Loucy (cell line): ENCODE results near the gene SMYD2.

Experiments
- H2AFZ ChIP-seq: fragments of 200-600 bp; sonication (generic); 2 replicates; pipeline ENCODE4 v1.6.0; 2016; ENCODE audit warnings: antibody characterized with exemption, mild to moderate bottlenecking, low read length, moderate library complexity
- H3F3A ChIP-seq: fragments of 200-600 bp; 2 replicates; pipeline ENCODE4 v1.6.0; 2016; ENCODE audit warnings: antibody characterized with exemption, low read depth, mild to moderate bottlenecking
- H3K27me3 ChIP-seq: fragments of 200-600 bp; sonication (generic); 2 replicates; pipeline ENCODE4 v1.6.1; 2014; ENCODE audit warnings: low read length, mild to moderate bottlenecking; ENCODE audit not compliant: insufficient read depth, poor library complexity, severe bottlenecking
- H3K36me3 ChIP-seq: fragments of 200-600 bp; sonication (generic); 2 replicates; pipeline ENCODE4 v1.6.1; 2016; ENCODE audit warnings: low read length; ENCODE audit not compliant: insufficient read depth
- H3K4me1 ChIP-seq: fragments of 200-600 bp; sonication (generic); 2 replicates; pipeline ENCODE4 v1.5.1; 2014; ENCODE audit warnings: low read length, mild to moderate bottlenecking; ENCODE audit not compliant: insufficient read depth, poor library complexity, severe bottlenecking
- H3K4me2 ChIP-seq: fragments of 200-600 bp; sonication (generic); 2 replicates; pipeline ENCODE4 v1.6.0; 2014; ENCODE audit warnings: antibody characterized with exemption, low read length, low read depth, mild to moderate bottlenecking; ENCODE audit not compliant: poor library complexity, severe bottlenecking
- H3K4me3 ChIP-seq: fragments of 200-600 bp; sonication (generic); 2 replicates; pipeline ENCODE4 v1.5.1; 2014; ENCODE audit warnings: low read length, mild to moderate bottlenecking, mixed read lengths; ENCODE audit not compliant: poor library complexity, severe bottlenecking
- H3K79me2 ChIP-seq: fragments of 200-600 bp; sonication (generic); 2 replicates; pipeline ENCODE4 v1.6.1; 2014; ENCODE audit warnings: low read length; ENCODE audit not compliant: insufficient read depth
- H3K9ac ChIP-seq: fragments of 200-600 bp; sonication (generic); 2 replicates; pipeline ENCODE4 v1.6.0; 2014; ENCODE audit warnings: mild to moderate bottlenecking, low read depth, low read length, moderate library complexity; ENCODE audit not compliant: poor library complexity, severe bottlenecking
- H3K9me2 ChIP-seq: fragments of 200-600 bp; sonication (generic); replicated peaks from 2 replicates; pipeline ENCODE4 v1.6.1; 2016; ENCODE audit warnings: low read depth, low read length, mixed read lengths
- H3K9me3 ChIP-seq: fragments of 200-600 bp; sonication (generic); 2 replicates; pipeline ENCODE4 v1.6.1; 2014; ENCODE audit warnings: mild to moderate bottlenecking, antibody characterized with exemption, low read length, low read depth; ENCODE audit not compliant: insufficient read depth
- H4K20me1 ChIP-seq: fragments of 200-600 bp; sonication (generic); 2 replicates; pipeline ENCODE4 v1.6.0; 2014; ENCODE audit warnings: antibody characterized with exemption, low read length, mild to moderate bottlenecking; ENCODE audit not compliant: insufficient read depth, poor library complexity, severe bottlenecking
- EZH2phosphoT487 ChIP-seq: fragments of 200-600 bp; IDR thresholded peaks from 2 replicates; pipeline ENCODE4 v1.6.1; 2018; ENCODE audit warnings: antibody characterized with exemption, mild to moderate bottlenecking, moderate library complexity, borderline replicate concordance
- TF ChIP-seq, protein P1 (sequence below): fragments of 200-600 bp; sonication (generic); conservative IDR thresholded peaks from 2 replicates; pipeline ENCODE4 v1.5.1; 2014; ENCODE audit warnings: mild to moderate bottlenecking, antibody characterized with exemption, low read length

The SMYD2 gene

GRCh38 chr1:214300149-214300780 lies 19.3 kb downstream of the SMYD2 start:
- Histone ChIP-seq H3K79me2 (peaks cover 100% of the 10 kb centered on the region), H3K4me2 (no peak overlapping the region), H3K27me3 (no peaks in the 10 kb centered on the region), H3K4me1 (peaks cover 53% of the 10 kb centered on the region), H3K9me2 (no peaks in the 10 kb centered on the region), H4K20me1 (peaks cover 30% of the 10 kb centered on the region), H2AFZ (no peak overlapping the region), H3K9ac (no peak overlapping the region), H3K9me3 (no peaks in the 10 kb centered on the region), H3F3A (peaks cover 16% of the 10 kb centered on the region), H3K4me3 (no peak overlapping the region), H3K36me3 (peaks cover 4% of the 10 kb centered on the region; the same call in 1 of the 2 replicates)
- TF ChIP-seq, protein P1, sequence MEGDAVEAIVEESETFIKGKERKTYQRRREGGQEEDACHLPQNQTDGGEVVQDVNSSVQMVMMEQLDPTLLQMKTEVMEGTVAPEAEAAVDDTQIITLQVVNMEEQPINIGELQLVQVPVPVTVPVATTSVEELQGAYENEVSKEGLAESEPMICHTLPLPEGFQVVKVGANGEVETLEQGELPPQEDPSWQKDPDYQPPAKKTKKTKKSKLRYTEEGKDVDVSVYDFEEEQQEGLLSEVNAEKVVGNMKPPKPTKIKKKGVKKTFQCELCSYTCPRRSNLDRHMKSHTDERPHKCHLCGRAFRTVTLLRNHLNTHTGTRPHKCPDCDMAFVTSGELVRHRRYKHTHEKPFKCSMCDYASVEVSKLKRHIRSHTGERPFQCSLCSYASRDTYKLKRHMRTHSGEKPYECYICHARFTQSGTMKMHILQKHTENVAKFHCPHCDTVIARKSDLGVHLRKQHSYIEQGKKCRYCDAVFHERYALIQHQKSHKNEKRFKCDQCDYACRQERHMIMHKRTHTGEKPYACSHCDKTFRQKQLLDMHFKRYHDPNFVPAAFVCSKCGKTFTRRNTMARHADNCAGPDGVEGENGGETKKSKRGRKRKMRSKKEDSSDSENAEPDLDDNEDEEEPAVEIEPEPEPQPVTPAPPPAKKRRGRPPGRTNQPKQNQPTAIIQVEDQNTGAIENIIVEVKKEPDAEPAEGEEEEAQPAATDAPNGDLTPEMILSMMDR: no peak
- TF ChIP-seq EZH2phosphoT487: no peak

DNA sequence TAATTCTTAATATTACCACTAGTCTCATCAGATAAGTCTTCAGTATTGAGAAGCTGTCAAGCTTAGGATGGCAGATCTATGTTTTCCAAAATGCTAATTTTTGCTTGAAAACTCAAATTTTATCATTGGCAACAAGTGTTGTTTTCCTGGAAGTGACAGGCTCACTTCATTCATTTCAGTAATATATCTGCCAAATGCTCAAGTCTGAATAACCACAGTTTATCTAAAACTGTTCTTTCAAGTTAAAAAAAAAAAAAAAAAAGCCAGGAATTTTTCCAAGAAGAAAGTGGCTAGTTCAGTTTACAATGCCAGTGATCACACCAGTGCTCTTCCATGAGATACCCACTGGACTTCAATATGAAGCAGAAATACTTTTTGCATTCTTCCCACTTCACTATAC lies 20.6 kb downstream of the SMYD2 start:
- Histone ChIP-seq H3K9me3 (no peaks in the 10 kb centered on the region), H3F3A (peaks cover 7% of the 10 kb centered on the region), H2AFZ (no peak overlapping the region), H3K9ac (no peak overlapping the region), H3K79me2 (peaks cover 100% of the 10 kb centered on the region), H3K9me2 (no peaks in the 10 kb centered on the region), H4K20me1 (peaks cover 26% of the 10 kb centered on the region), H3K4me2 (no peak overlapping the region), H3K4me3 (no peak overlapping the region), H3K27me3 (no peaks in the 10 kb centered on the region), H3K36me3 (peaks cover 17% of the 10 kb centered on the region; the same call in 1 of the 2 replicates), H3K4me1 (peaks cover 40% of the 10 kb centered on the region)
- TF ChIP-seq EZH2phosphoT487: no peak
- TF ChIP-seq, protein P1: no peak

- TF ChIP-seq EZH2phosphoT487: no peak
- TF ChIP-seq, protein P1: no peak
- Histone ChIP-seq H3K27me3 (no peaks in the 10 kb centered on the region), H3K79me2 (peaks cover 99% of the 10 kb centered on the region), H3K9me2 (no peaks in the 10 kb centered on the region), H2AFZ (no peak overlapping the region), H4K20me1 (peaks cover 28% of the 10 kb centered on the region), H3K9ac (peak overlapping the region; percentile 27), H3K4me2 (peak overlapping the region; percentile 77), H3K9me3 (no peaks in the 10 kb centered on the region), H3K36me3 (peaks cover 28% of the 10 kb centered on the region; the same call in 1 of the 2 replicates), H3K4me1 (peaks cover 22% of the 10 kb centered on the region), H3K4me3 (peak overlapping the region; percentile 57), H3F3A (peaks cover 7% of the 10 kb centered on the region)
These were observed 22.4 kb downstream of the SMYD2 start for GRCh38 chr1:214303141-214303930.
